SK-N-SH (cell line): ENCODE data around the gene CKAP2. TPM values are rescaled to one million over a fixed set of nuclear protein-coding genes. Genes with fewer than 3 reads are reported as not detected.
"Not testable (repeated sequence)": the region's sequence is repeated elsewhere in the genome, so short reads cannot be mapped to it uniquely, and the experiment has no call there.

Experiments used
- CTCF ChIA-PET: fragments of 300-600, 350-600 bp; formaldehyde crosslinking; extraction: SDS; loops from one replicate; lab custom pipeline; 2021; lab: Yijun Ruan, JAX
- POLR2A ChIA-PET: fragments of 350-600 bp; sonication (Branson Sonifier 250); formaldehyde crosslinking; extraction: SDS; loops from one replicate; lab custom pipeline; 2020; ENCODE audit warnings: antibody characterized with exemption, inconsistent platforms; lab: Yijun Ruan, JAX
- DNase-seq: peaks from one replicate; pipeline ENCODE4 v3.0.0; 2012
- H2AFZ ChIP-seq: fragments of 200-600 bp; sonication (generic); 2 replicates; pipeline ENCODE4 v1.8.1; 2016; ENCODE audit warnings: antibody characterized with exemption, mild to moderate bottlenecking, low read depth
- H3F3A ChIP-seq: fragments of 200-600 bp; sonication (generic); replicated peaks from 2 replicates; pipeline ENCODE3; 2016; ENCODE audit warnings: antibody characterized with exemption, mild to moderate bottlenecking; ENCODE audit not compliant: insufficient read depth
- H3K27ac ChIP-seq, 2 experiments: fragments of 200-500 bp in 1 of 2; fragments of 200-600 bp in 1 of 2; sonication (Bioruptor generic) in 1 of 2; sonication (generic), shearing (Covaris generic) in 1 of 2; 2 replicates each; pipeline versions ENCODE4 v1.5.1 to v1.6.1; 2014 to 2016; ENCODE audit warnings: low read depth in 2 of 2, inconsistent platforms in 1 of 2, low read length in 1 of 2, mild to moderate bottlenecking in 1 of 2, mixed read lengths in 1 of 2
- H3K27me3 ChIP-seq: fragments of 200-600 bp; sonication (generic), shearing (Covaris generic); 2 replicates; pipeline ENCODE4 v1.6.1; 2016; ENCODE audit warnings: mixed run types; ENCODE audit not compliant: insufficient read depth
- H3K36me3 ChIP-seq, 2 experiments: fragments of 200-500 bp in 1 of 2; fragments of 200-600 bp in 1 of 2; sonication (Bioruptor generic) in 1 of 2; sonication (generic) in 1 of 2; replicated peaks in 1 of 2; 2 replicates each; pipeline versions ENCODE3 to v1.5.1; 2014 to 2016; ENCODE audit warnings: low read length in 1 of 2, mild to moderate bottlenecking in 1 of 2; ENCODE audit not compliant: insufficient read depth in 2 of 2, control insufficient read depth in 1 of 2
- H3K4me1 ChIP-seq, 2 experiments: fragments of 200-500 bp in 1 of 2; fragments of 200-600 bp in 1 of 2; sonication (Bioruptor generic) in 1 of 2; sonication (generic), shearing (Covaris generic) in 1 of 2; 2 replicates each; pipeline versions ENCODE4 v1.5.1 to v1.6.1; 2014 to 2016; ENCODE audit warnings: low read depth in 1 of 2, low read length in 1 of 2, mixed run types in 1 of 2; ENCODE audit not compliant: insufficient read depth in 2 of 2, control insufficient read depth in 1 of 2
- H3K4me2 ChIP-seq: fragments of 200-600 bp; sonication (generic), shearing (Covaris generic); 2 replicates; pipeline ENCODE4 v1.6.1; 2017; ENCODE audit warnings: mixed run types
- H3K4me3 ChIP-seq, 2 experiments: fragments of 200-500 bp in 1 of 2; fragments of 200-600 bp in 1 of 2; sonication (Bioruptor generic) in 1 of 2; sonication (generic), shearing (Covaris generic) in 1 of 2; 2 replicates each; pipeline versions ENCODE4 v1.5.1 to v1.8.1; 2014 to 2016; ENCODE audit warnings: low read depth in 2 of 2, inconsistent platforms in 1 of 2, low read length in 1 of 2, mild to moderate bottlenecking in 1 of 2, mixed read lengths in 1 of 2, moderate library complexity in 1 of 2
- H3K79me2 ChIP-seq: fragments of 200-600 bp; sonication (generic); 2 replicates; pipeline ENCODE4 v1.8.1; 2017; ENCODE audit warnings: mild to moderate bottlenecking; ENCODE audit not compliant: insufficient read depth
- H3K9ac ChIP-seq: fragments of 200-600 bp; sonication (generic); 2 replicates; pipeline ENCODE4 v1.6.1; 2017; ENCODE audit warnings: mixed run types
- H3K9me2 ChIP-seq: fragments of 200-600 bp; sonication (generic); 2 replicates; pipeline ENCODE4 v1.6.1; 2017; ENCODE audit warnings: mixed run types
- H3K9me3 ChIP-seq: fragments of 200-600 bp; sonication (generic); 2 replicates; pipeline ENCODE4 v1.6.1; 2017; ENCODE audit warnings: mixed run types, mild to moderate bottlenecking, moderate library complexity
- H4K20me1 ChIP-seq: fragments of 200-600 bp; sonication (generic); 2 replicates; pipeline ENCODE4 v1.6.1; 2017; ENCODE audit warnings: mild to moderate bottlenecking, mixed run types; ENCODE audit not compliant: insufficient read depth
- CTCF ChIP-seq: fragments of 200-600 bp; sonication (generic); IDR thresholded peaks from 2 replicates; pipeline ENCODE4 v1.6.1; 2017; ENCODE audit warnings: antibody characterized with exemption, mild to moderate bottlenecking, moderate library complexity
- FOSL2 ChIP-seq: IDR thresholded peaks from 2 replicates; pipeline ENCODE4 v1.4.0; 2012; ENCODE audit warnings: low read depth, mild to moderate bottlenecking, moderate library complexity, borderline replicate concordance
- FOXJ3 ChIP-seq: sonication (generic); formaldehyde crosslinking; IDR thresholded peaks from 2 replicates; pipeline ENCODE4 v1.5.1; 2020; ENCODE audit warnings: mild to moderate bottlenecking, missing genetic modification reagents
- JUND ChIP-seq: IDR thresholded peaks from 2 replicates; pipeline ENCODE4 v1.4.0; 2012
- MXI1 ChIP-seq: IDR thresholded peaks from 2 replicates; pipeline ENCODE4 v1.6.1; 2012; ENCODE audit warnings: mild to moderate bottlenecking, low read depth, low read length, improper control_type of control experiment
- NFIC ChIP-seq: IDR thresholded peaks from 2 replicates; pipeline ENCODE4 v1.4.0; 2012; ENCODE audit warnings: borderline replicate concordance
- PBX3 ChIP-seq: IDR thresholded peaks from 2 replicates; pipeline ENCODE4; 2012
- TCF12 ChIP-seq: IDR thresholded peaks from 2 replicates; pipeline ENCODE4 v1.4.0; 2012
- USF2 ChIP-seq: fragments of 150-350 bp; IDR thresholded peaks from 2 replicates; pipeline ENCODE4 v1.6.1; 2017; ENCODE audit warnings: antibody characterized with exemption, low read length, low read depth, borderline replicate concordance
- ZBTB33 ChIP-seq: IDR thresholded peaks from 2 replicates; pipeline ENCODE4 v1.4.0; 2012; ENCODE audit warnings: low read depth, borderline replicate concordance
- WGBS: methylation state at CpG from one replicate; pipeline ENCODE4 v1.1.6; 2017; ENCODE audit warnings: low lambda C conversion rate; 5-methylcytosine and 5-hydroxymethylcytosine counted together
- polyA plus RNA-seq, 3 experiments: library from polyadenylated mRNA; depleted of rRNA; stranded (reverse); fragments of >200 nt; gene quantifications; 2 replicates each; pipeline ENCODE4 v1.2.3, GENCODE V29; 2012

The CKAP2 gene
- polyA plus RNA-seq, 1 of the 3 experiments (the other 2 are of a cell fraction): 7.1 TPM

GRCh38 chr13:52408071-52408658, 47.1 kb upstream of the CKAP2 start:
- H3K9me3 ChIP-seq, H3F3A ChIP-seq, H4K20me1 ChIP-seq, H3K9ac ChIP-seq, DNase-seq, H3K79me2 ChIP-seq, H2AFZ ChIP-seq, H3K4me2 ChIP-seq, H3K9me2 ChIP-seq, H3K4me1 ChIP-seq, H3K27ac ChIP-seq, H3K27me3 ChIP-seq, H3K4me3 ChIP-seq: not testable (repeated sequence)
- H3K36me3 ChIP-seq: peaks cover 16 to 24% of the 10 kb centered on the region in 2 experiments
- ChIA-PET CTCF (interaction anchor here (1.2 to 3.1 kb wide), 2 partner anchors 20 to 43 kb away, joined by 4 to 18 read pairs; partner anchors contain the start of gene VPS36), POLR2A (interaction anchor here (1.0 kb wide), 1 partner anchor 42 kb away, joined by 4 read pairs; the partner anchor contains the start of gene VPS36)
- WGBS: 100% methylated on average over 7 of the region's 33 CpGs

- 65% methylated on average over 4 of the region's 4 CpGs for WGBS
- CTCF ChIA-PET: no interaction called here
Measured at GRCh38 chr13:52411629-52412028, 43.6 kb upstream of the CKAP2 start.

GRCh38 chr13:52412128-52412527, 43.1 kb upstream of the CKAP2 start:
- Histone ChIP-seq H3K79me2 (peaks cover 4% of the 10 kb centered on the region; the same call in 1 of the 2 replicates), H3K9ac (no peak overlapping the region), H3K36me3 (peaks cover 50 to 53% of the 10 kb centered on the region in 2 experiments), H3K27me3 (no peaks in the 10 kb centered on the region), H2AFZ (no peak overlapping the region), H3K27ac (peak overlapping the region in 1 of 2 experiments; percentile 52; a peak in 2 of 4 replicates), H3K4me1 (peaks cover 0 to 20% of the 10 kb centered on the region in 2 experiments; a peak in 2 of 4 replicates), H3K4me2 (no peak overlapping the region), H3K9me2 (no peaks in the 10 kb centered on the region), H4K20me1 (no peaks in the 10 kb centered on the region), H3F3A (peaks cover 29% of the 10 kb centered on the region), H3K9me3 (no peaks in the 10 kb centered on the region), H3K4me3 (no peak overlapping the region)
- POLR2A ChIA-PET: interaction anchor here (0.6 kb wide), 1 partner anchor 63 kb away, joined by 3 read pairs; no protein-coding TSS in a partner anchor
- no peak for DNase-seq
- CTCF ChIA-PET: interaction anchor here (2.7 kb wide), 1 partner anchor 39 kb away, joined by 7 read pairs; no protein-coding TSS in a partner anchor
- 70% methylated on average over 1 of the region's 1 CpG for WGBS
- no peak for TF ChIP-seq FOXJ3
- TF ChIP-seq MXI1: no peak
- no peak for TF ChIP-seq USF2
- TF ChIP-seq FOSL2: no peak
- no peak for TF ChIP-seq NFIC
- no peak for TF ChIP-seq PBX3
- TF ChIP-seq ZBTB33: no peak
- no peak for TF ChIP-seq TCF12
- TF ChIP-seq CTCF: no peak

More at GRCh38 chr13:52411629-52412028, 43.6 kb upstream of the CKAP2 start:
- peaks cover 24% of the 10 kb centered on the region for H3F3A ChIP-seq
- no peaks in the 10 kb centered on the region for H3K9me2 ChIP-seq
- H3K27me3 ChIP-seq: no peaks in the 10 kb centered on the region
- peaks cover 4% of the 10 kb centered on the region; the same call in 1 of the 2 replicates for H3K79me2 ChIP-seq
- H3K9ac ChIP-seq: no peak overlapping the region
- H4K20me1 ChIP-seq: no peaks in the 10 kb centered on the region
- H3K4me1 ChIP-seq: peaks cover 0 to 20% of the 10 kb centered on the region in 2 experiments; a peak in 2 of 4 replicates
- H3K36me3 ChIP-seq: peaks cover 46 to 48% of the 10 kb centered on the region in 2 experiments
- TF ChIP-seq JUND: no peak
- TF ChIP-seq PBX3: peak; percentile 35
- no peak for DNase-seq
- peak overlapping the region in 1 of 2 experiments; percentile 52; a peak in 2 of 4 replicates for H3K27ac ChIP-seq
- POLR2A ChIA-PET: no interaction called here
- no peak overlapping the region for H2AFZ ChIP-seq
- H3K9me3 ChIP-seq: no peaks in the 10 kb centered on the region
- no peak overlapping the region for H3K4me2 ChIP-seq
- no peak overlapping the region for H3K4me3 ChIP-seq
